HCT116 (cell line): ENCODE measurements around the gene PDSS2. TPM values are rescaled to one million over a fixed set of nuclear protein-coding genes. Genes with fewer than 3 reads are reported as not detected.

Experiments
- ATAC-seq: fragments of 200-7000 bp; cut with Tn5 transposase; 2 replicates; pipeline ENCODE4 v1.9.1; 2020; ENCODE audit warnings: mild to moderate bottlenecking, moderate library complexity
- BruUV-seq: library from RNA; stranded (reverse); fragments of 400-500 nt; replicated peaks from 2 replicates; lab custom pipeline; 2021; lab: Mats Ljungman, UMichigan
- CTCF ChIA-PET: fragments of 300-600 bp; sonication (Branson Sonifier 250); formaldehyde crosslinking; loops from one replicate; lab custom pipeline; 2021; ENCODE audit warnings: antibody characterized with exemption; lab: Charles Lee
- POLR2A ChIA-PET: fragments of 300-600, 350-600 bp; sonication (Branson Sonifier 250); formaldehyde crosslinking; loops from one replicate; lab custom pipeline; 2021; ENCODE audit warnings: antibody characterized with exemption; lab: Charles Lee
- RAD21 ChIA-PET, 2 experiments: fragments of 300-600 bp; sonication (Branson Sonifier 250); formaldehyde crosslinking; loops; one replicate each; lab custom pipeline; 2023; ENCODE audit warnings: low total read pairs in 2 of 2; ENCODE audit not compliant: uncharacterized antibody in 2 of 2, unreplicated experiment in 2 of 2, low non-redundant PET in 1 of 2; lab: Charles Lee
- DNase-seq: peaks from one replicate; pipeline ENCODE4 v3.0.0-alpha.2; 2010; ENCODE audit warnings: low read depth, low spot score
- H2AFZ ChIP-seq: fragments of 200-600 bp; shearing (Covaris generic), sonication (generic); 2 replicates; pipeline ENCODE4 v1.6.1; 2017; ENCODE audit warnings: low read depth, mixed run types, mixed read lengths, antibody characterized with exemption, low read length; ENCODE audit not compliant: poor library complexity, severe bottlenecking
- H3K27ac ChIP-seq: 2 replicates; pipeline ENCODE4 v1.5.1; 2012; ENCODE audit warnings: low read depth, low read length
- H3K27me3 ChIP-seq: fragments of 200-600 bp; sonication (generic); 2 replicates; pipeline ENCODE4 v1.6.1; 2016; ENCODE audit warnings: mixed run types, low read length, mixed read lengths; ENCODE audit not compliant: insufficient read depth
- H3K36me3 ChIP-seq, 2 experiments: fragments of 200-500 bp in 1 of 2; fragments of 200-600 bp in 1 of 2; sonication (Bioruptor generic) in 1 of 2; sonication (generic) in 1 of 2; 2 replicates each; pipeline versions ENCODE4 v1.5.1 to v1.6.1; 2014 to 2016; ENCODE audit warnings: low read length in 2 of 2, inconsistent platforms in 1 of 2, mixed read lengths in 1 of 2, mixed run types in 1 of 2; ENCODE audit not compliant: insufficient read depth in 2 of 2, control insufficient read depth in 1 of 2
- H3K4me1 ChIP-seq, 2 experiments: fragments of 200-600 bp in 1 of 2; sonication (generic) in 1 of 2; 2 replicates each; pipeline versions ENCODE4 v1.5.1 to v1.6.1; 2012 to 2017; ENCODE audit warnings: low read length in 2 of 2, inconsistent platforms in 1 of 2, mild to moderate bottlenecking in 1 of 2, mixed read lengths in 1 of 2, mixed run types in 1 of 2, moderate library complexity in 1 of 2; ENCODE audit not compliant: insufficient read depth in 2 of 2, control insufficient read depth in 1 of 2
- H3K4me2 ChIP-seq: fragments of 200-600 bp; sonication (generic); 2 replicates; pipeline ENCODE4 v1.6.1; 2017; ENCODE audit warnings: mixed run types, low read length, mixed read lengths
- H3K4me3 ChIP-seq, 2 experiments: fragments of 200-600 bp in 1 of 2; sonication (generic) in 1 of 2; replicated peaks in 1 of 2; 2 replicates each; pipeline ENCODE4 v1.5.1; 2011 to 2016; ENCODE audit warnings: low read length in 2 of 2, control low read depth in 1 of 2, low read depth in 1 of 2, mild to moderate bottlenecking in 1 of 2, mixed read lengths in 1 of 2, mixed run types in 1 of 2
- H3K79me2 ChIP-seq: fragments of 200-600 bp; sonication (generic); 2 replicates; pipeline ENCODE4 v1.6.1; 2017; ENCODE audit warnings: mild to moderate bottlenecking, mixed run types, low read length, moderate library complexity, mixed read lengths; ENCODE audit not compliant: insufficient read depth
- H3K9ac ChIP-seq: fragments of 200-600 bp; sonication (generic); 2 replicates; pipeline ENCODE4 v1.6.1; 2016; ENCODE audit warnings: low read length, mixed read lengths
- H3K9me2 ChIP-seq: fragments of 200-600 bp; sonication (generic), shearing (Covaris generic); 2 replicates; pipeline ENCODE4 v1.6.1; 2017; ENCODE audit warnings: mixed run types, mild to moderate bottlenecking, moderate library complexity; ENCODE audit not compliant: insufficient read depth
- H3K9me3 ChIP-seq, 2 experiments: fragments of 200-500 bp in 1 of 2; fragments of 200-600 bp in 1 of 2; sonication (Bioruptor generic) in 1 of 2; sonication (generic) in 1 of 2; 2 replicates each; pipeline ENCODE4 v1.6.1; 2014 to 2017; ENCODE audit warnings: low read length in 2 of 2, mixed read lengths in 2 of 2, inconsistent platforms in 1 of 2, low read depth in 1 of 2, mild to moderate bottlenecking in 1 of 2, mixed run types in 1 of 2, moderate library complexity in 1 of 2; ENCODE audit not compliant: control insufficient read depth in 1 of 2, insufficient read depth in 1 of 2
- H4K20me1 ChIP-seq: fragments of 200-600 bp; sonication (generic), shearing (Covaris generic); 2 replicates; pipeline ENCODE4 v1.6.1; 2017; ENCODE audit warnings: mixed run types, mild to moderate bottlenecking, moderate library complexity; ENCODE audit not compliant: insufficient read depth
- CEBPB ChIP-seq: IDR thresholded peaks from 2 replicates; pipeline ENCODE4 v1.6.1; 2012; ENCODE audit warnings: low read depth
- EZH2phosphoT487 ChIP-seq: fragments of 200-600 bp; IDR thresholded peaks from 2 replicates; pipeline ENCODE4 v1.6.1; 2018; ENCODE audit warnings: antibody characterized with exemption, borderline replicate concordance
- JUND ChIP-seq: IDR thresholded peaks from 2 replicates; pipeline ENCODE4 v1.6.1; 2012
- REST ChIP-seq: IDR thresholded peaks from 2 replicates; pipeline ENCODE4 v1.6.1; 2012; ENCODE audit warnings: low read depth
- TCF7L2 ChIP-seq: IDR thresholded peaks from 2 replicates; pipeline ENCODE4 v1.7.0; 2011; ENCODE audit warnings: borderline replicate concordance, inconsistent platforms; ENCODE audit not compliant: insufficient read depth, insufficient read length; ENCODE audit errors: extremely low read depth
- intact Hi-C: fragments of 100-400 bp; cut with micrococcal nuclease; formaldehyde crosslinking; loops from 2 replicates; pipeline ENCODE4 v1.10.0; 2022
- total RNA-seq: library from RNA; stranded (reverse); gene quantifications from one replicate; pipeline ENCODE4 v1.2.1, GENCODE V29; 2021; ENCODE audit not compliant: unreplicated experiment
- TF ChIP-seq, protein P1 (sequence below): IDR thresholded peaks from 2 replicates; pipeline ENCODE4 v1.6.1; 2012
- TF ChIP-seq, protein P2 (sequence below): IDR thresholded peaks from 2 replicates; pipeline ENCODE4 v1.6.1; 2011; ENCODE audit warnings: mild to moderate bottlenecking, low read length, moderate library complexity; ENCODE audit not compliant: insufficient replicate concordance; ENCODE audit errors: extremely low read depth

Gene PDSS2
- total RNA-seq, 1 experiment from 2014 or later = 12.2 TPM

GRCh38 chr6:107202876-107203468 lies 256.4 kb downstream of the PDSS2 start:
- H3K9ac ChIP-seq = no peak overlapping the region
- TF ChIP-seq CEBPB (no peak), TCF7L2 (no peak), REST (no peak), EZH2phosphoT487 (no peak), JUND (no peak)
- TF ChIP-seq, protein P1, sequence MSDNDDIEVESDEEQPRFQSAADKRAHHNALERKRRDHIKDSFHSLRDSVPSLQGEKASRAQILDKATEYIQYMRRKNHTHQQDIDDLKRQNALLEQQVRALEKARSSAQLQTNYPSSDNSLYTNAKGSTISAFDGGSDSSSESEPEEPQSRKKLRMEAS = no peak
- TF ChIP-seq, protein P2, sequence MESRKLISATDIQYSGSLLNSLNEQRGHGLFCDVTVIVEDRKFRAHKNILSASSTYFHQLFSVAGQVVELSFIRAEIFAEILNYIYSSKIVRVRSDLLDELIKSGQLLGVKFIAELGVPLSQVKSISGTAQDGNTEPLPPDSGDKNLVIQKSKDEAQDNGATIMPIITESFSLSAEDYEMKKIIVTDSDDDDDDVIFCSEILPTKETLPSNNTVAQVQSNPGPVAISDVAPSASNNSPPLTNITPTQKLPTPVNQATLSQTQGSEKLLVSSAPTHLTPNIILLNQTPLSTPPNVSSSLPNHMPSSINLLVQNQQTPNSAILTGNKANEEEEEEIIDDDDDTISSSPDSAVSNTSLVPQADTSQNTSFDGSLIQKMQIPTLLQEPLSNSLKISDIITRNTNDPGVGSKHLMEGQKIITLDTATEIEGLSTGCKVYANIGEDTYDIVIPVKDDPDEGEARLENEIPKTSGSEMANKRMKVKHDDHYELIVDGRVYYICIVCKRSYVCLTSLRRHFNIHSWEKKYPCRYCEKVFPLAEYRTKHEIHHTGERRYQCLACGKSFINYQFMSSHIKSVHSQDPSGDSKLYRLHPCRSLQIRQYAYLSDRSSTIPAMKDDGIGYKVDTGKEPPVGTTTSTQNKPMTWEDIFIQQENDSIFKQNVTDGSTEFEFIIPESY = no peak
- TF ChIP-seq, all 23 proteins: peak for 0
- no TSS peak for BruUV-seq
- no peaks in the 10 kb centered on the region for H3K36me3 ChIP-seq
- intact Hi-C loops = no loop called here
- H4K20me1 ChIP-seq = no peaks in the 10 kb centered on the region
- ChIA-PET RAD21 (no interaction called here), POLR2A (no interaction called here), CTCF (no interaction called here)
- DNase-seq (no peak), ATAC-seq (no peak)
- H3K27ac ChIP-seq = no peak overlapping the region
- H3K79me2 ChIP-seq = no peaks in the 10 kb centered on the region
- H2AFZ ChIP-seq = no peak overlapping the region
- H3K9me2 ChIP-seq = no peaks in the 10 kb centered on the region
- H3K27me3 ChIP-seq = no peaks in the 10 kb centered on the region
- H3K4me2 ChIP-seq = no peak overlapping the region
- H3K4me1 ChIP-seq = no peaks in the 10 kb centered on the region
- H3K4me3 ChIP-seq = no peak overlapping the region
- H3K9me3 ChIP-seq = no peaks in the 10 kb centered on the region
